K562 (cell line): Measurements from ENCODE around the gene PDIA5. TPM values are rescaled to one million over a fixed set of nuclear protein-coding genes. Genes with fewer than 3 reads are reported as not detected.

ENCODE experiments used
- ATAC-seq: fragments of 200-7000 bp; cut with Tn5 transposase; 3 replicates; pipeline ENCODE4 v1.9.1; 2020; ENCODE audit warnings: moderate library complexity
- BruUV-seq: library from RNA; stranded (reverse); fragments of 400-500 nt; replicated peaks from 2 replicates; lab custom pipeline; 2021; lab: Mats Ljungman, UMichigan
- CTCF ChIA-PET: fragments of 300-600 bp; formaldehyde crosslinking; extraction: SDS; loops from one replicate; lab custom pipeline; 2021; ENCODE audit warnings: low intra/inter-chr PET ratio; lab: Yijun Ruan, JAX
- POLR2A ChIA-PET: fragments of 300-600, 350-650 bp; sonication (Branson Sonifier 250); formaldehyde crosslinking; extraction: SDS; loops from one replicate; lab custom pipeline; 2021; ENCODE audit warnings: antibody characterized with exemption, inconsistent platforms; lab: Yijun Ruan, JAX
- DNase-seq, 4 experiments: peaks; one replicate each; pipeline versions ENCODE4 v3.0.0 to v3.0.0-alpha.2; 2011 to 2018; ENCODE audit warnings: low spot score in 3 of 4, mixed read lengths in 3 of 4; ENCODE audit errors: extremely low read depth in 1 of 4
- FAIRE-seq: peaks from 2 replicates; lab custom pipeline; 2011; peaks lifted over from hg19 to GRCh38; lab: Jason Lieb, UNC
- H2AFZ ChIP-seq: 2 replicates; pipeline ENCODE4 v1.6.0; 2011; ENCODE audit warnings: low read depth, low read length, control low read depth, inconsistent platforms
- H3K27ac ChIP-seq: fragments of 200-600 bp; 3 replicates; pipeline ENCODE4 v1.8.0; 2011; ENCODE audit warnings: low read depth, mild to moderate bottlenecking, control low read depth, inconsistent platforms, low read length, moderate library complexity, mixed read lengths; ENCODE audit errors: extremely low read depth
- H3K27me3 ChIP-seq, 2 experiments: fragments of 300-600 bp in 1 of 2; 2 replicates in 1 of 2; 3 replicates in 1 of 2; pipeline versions ENCODE4 v1.6.0 to v1.8.0; 2011; ENCODE audit warnings: inconsistent platforms in 2 of 2, low read length in 2 of 2, mild to moderate bottlenecking in 1 of 2, mixed read lengths in 1 of 2, moderate library complexity in 1 of 2; ENCODE audit not compliant: control insufficient read depth in 2 of 2, insufficient read depth in 2 of 2
- H3K36me3 ChIP-seq: fragments of 300-600 bp; 3 replicates; pipeline ENCODE4 v1.8.0; 2011; ENCODE audit warnings: mild to moderate bottlenecking, low read length, inconsistent platforms; ENCODE audit not compliant: control insufficient read depth, insufficient read depth
- H3K4me1 ChIP-seq, 2 experiments: fragments of 200-600 bp in 1 of 2; replicated peaks in 1 of 2; 2 replicates in 1 of 2; 3 replicates in 1 of 2; pipeline versions ENCODE4 v1.5.1 to v1.8.0; 2011; ENCODE audit warnings: inconsistent platforms in 2 of 2, low read length in 2 of 2, mild to moderate bottlenecking in 1 of 2, mixed read lengths in 1 of 2, moderate library complexity in 1 of 2; ENCODE audit not compliant: control insufficient read depth in 2 of 2, insufficient read depth in 2 of 2
- H3K4me2 ChIP-seq: 2 replicates; pipeline ENCODE4 v1.6.1; 2011; ENCODE audit warnings: low read length, control low read depth, inconsistent platforms, mixed read lengths; ENCODE audit not compliant: insufficient read depth
- H3K4me3 ChIP-seq: fragments of 200-600 bp; sonication (generic), shearing (Covaris generic); 2 replicates; pipeline ENCODE4 v1.5.1; 2016; ENCODE audit warnings: control low read depth, inconsistent platforms
- H3K79me2 ChIP-seq: fragments of 200-600 bp; 3 replicates; pipeline ENCODE4 v1.8.0; 2011; ENCODE audit warnings: low read length, inconsistent platforms; ENCODE audit not compliant: control insufficient read depth, insufficient read depth
- H3K9ac ChIP-seq, 2 experiments: 2 replicates each; pipeline versions ENCODE4 v1.6.0 to v1.6.1; 2011; ENCODE audit warnings: low read depth in 2 of 2, low read length in 2 of 2, control low read depth in 1 of 2, inconsistent platforms in 1 of 2, mild to moderate bottlenecking in 1 of 2, mixed read lengths in 1 of 2; ENCODE audit not compliant: insufficient read depth in 1 of 2
- H3K9me1 ChIP-seq: one replicate; pipeline ENCODE4 v1.6.0; 2011; ENCODE audit warnings: inconsistent platforms, mild to moderate bottlenecking, low read length, moderate library complexity; ENCODE audit not compliant: control insufficient read depth, insufficient read depth
- H3K9me3 ChIP-seq: replicated peaks from 2 replicates; pipeline ENCODE4 v1.5.1; 2011; ENCODE audit warnings: low read depth, low read length, inconsistent platforms; ENCODE audit not compliant: control insufficient read depth, insufficient read depth
- H4K20me1 ChIP-seq: replicated peaks from 2 replicates; pipeline ENCODE4 v1.6.1; 2011; ENCODE audit warnings: low read length, inconsistent platforms, mixed read lengths; ENCODE audit not compliant: control insufficient read depth, insufficient read depth
- AFF1 ChIP-seq, 2 experiments: fragments of 450-650 bp; IDR thresholded peaks; 2 replicates each; pipeline ENCODE4 v1.6.1; 2018; ENCODE audit warnings: mild to moderate bottlenecking in 2 of 2, low read depth in 1 of 2; ENCODE audit not compliant: partially characterized antibody in 2 of 2
- ATF3 ChIP-seq, 2 experiments: fragments of 450-650 bp in 1 of 2; sonication (generic) in 1 of 2; formaldehyde crosslinking in 1 of 2; IDR thresholded peaks in 1 of 2; conservative IDR thresholded peaks in 1 of 2; 2 replicates each; pipeline versions ENCODE4 v1.6.1 to v1.8.1; 2016 to 2023; ENCODE audit warnings: mild to moderate bottlenecking in 2 of 2, moderate library complexity in 2 of 2, inconsistent platforms in 1 of 2, missing genetic modification reagents in 1 of 2
- C11orf30 ChIP-seq: fragments of 450-650 bp; IDR thresholded peaks from 2 replicates; pipeline ENCODE4 v1.6.1; 2016; ENCODE audit warnings: low read depth, mild to moderate bottlenecking
- CEBPB ChIP-seq: fragments of 450-650 bp; IDR thresholded peaks from 2 replicates; pipeline ENCODE4 v1.6.1; 2016; ENCODE audit warnings: missing genetic modification characterization, missing compliant biosample characterization
- CEBPG ChIP-seq, 3 experiments: fragments of 200-800 bp in 1 of 3; sonication (Bioruptor generic) in 1 of 3; sonication (generic) in 1 of 3; formaldehyde crosslinking in 1 of 3; IDR thresholded peaks in 2 of 3; conservative IDR thresholded peaks in 1 of 3; 2 replicates each; pipeline versions ENCODE4 v1.6.1 to v1.8.0; 2016 to 2022; ENCODE audit warnings: missing compliant biosample characterization in 2 of 3, missing genetic modification characterization in 2 of 3, mild to moderate bottlenecking in 1 of 3, missing genetic modification reagents in 1 of 3
- GABPA ChIP-seq: fragments of 200-800 bp; sonication (Bioruptor generic); conservative IDR thresholded peaks from 2 replicates; pipeline ENCODE4 v1.6.1; 2016; ENCODE audit warnings: low read depth, missing genetic modification characterization, missing compliant biosample characterization
- GATAD2B ChIP-seq: fragments of 450-650 bp; IDR thresholded peaks from 2 replicates; pipeline ENCODE4 v1.6.1; 2017; ENCODE audit warnings: mild to moderate bottlenecking, borderline replicate concordance
- KDM4B ChIP-seq, 2 experiments: fragments of 450-650 bp in 1 of 2; sonication (generic) in 1 of 2; IDR thresholded peaks; 2 replicates each; pipeline ENCODE4 v1.6.1; 2016 to 2017; ENCODE audit warnings: borderline replicate concordance in 2 of 2, antibody characterized with exemption in 1 of 2, low read depth in 1 of 2, mild to moderate bottlenecking in 1 of 2
- MAFG ChIP-seq: fragments of 450-650 bp; conservative IDR thresholded peaks from 2 replicates; pipeline ENCODE4 v1.6.1; 2016; ENCODE audit warnings: missing genetic modification characterization, missing compliant biosample characterization
- NEUROD1 ChIP-seq: fragments of 150-350 bp; IDR thresholded peaks from 2 replicates; pipeline ENCODE4 v1.6.1; 2014; ENCODE audit warnings: borderline replicate concordance, low read length, low read depth; ENCODE audit not compliant: partially characterized antibody
- NFXL1 ChIP-seq: fragments of 450-650 bp; formaldehyde crosslinking; IDR thresholded peaks from 2 replicates; pipeline ENCODE4 v1.4.0; 2021; ENCODE audit warnings: mild to moderate bottlenecking
- RUNX1 ChIP-seq: sonication (generic); IDR thresholded peaks from 2 replicates; pipeline ENCODE4 v1.6.1; 2016; ENCODE audit warnings: antibody characterized with exemption, low read depth
- SREBF2 ChIP-seq: sonication (generic); formaldehyde crosslinking; IDR thresholded peaks from 2 replicates; pipeline ENCODE4 v1.4.0; 2020; ENCODE audit warnings: mild to moderate bottlenecking, missing genetic modification reagents
- SRSF7 ChIP-seq: fragments of 200-400 bp; formaldehyde crosslinking; optimal IDR thresholded peaks from 2 replicates; pipeline ENCODE3; 2017; ENCODE audit warnings: mild to moderate bottlenecking, low read depth, low read length
- TFAM ChIP-seq: fragments of 250-450 bp; sonication (Bioruptor Pico); conservative IDR thresholded peaks from 2 replicates; pipeline ENCODE4 v1.5.0; 2021; ENCODE audit warnings: mild to moderate bottlenecking, moderate library complexity
- TRIM24 ChIP-seq, 2 experiments: fragments of 450-650 bp; IDR thresholded peaks; 2 replicates each; pipeline ENCODE4 v1.6.1; 2016
- ZNF282 ChIP-seq: sonication (generic); formaldehyde crosslinking; IDR thresholded peaks from 2 replicates; pipeline ENCODE4 v1.8.1; 2023; ENCODE audit warnings: missing genetic modification reagents
- ZNF696 ChIP-seq: fragments of 250-450 bp; sonication (Bioruptor Pico); conservative IDR thresholded peaks from 2 replicates; pipeline ENCODE4 v1.4.0; 2020; ENCODE audit warnings: mild to moderate bottlenecking, moderate library complexity
- ZNF766 ChIP-seq: fragments of 200-800 bp; sonication (Bioruptor generic); conservative IDR thresholded peaks from 2 replicates; pipeline ENCODE4 v1.6.1; 2016; ENCODE audit warnings: missing genetic modification characterization, missing compliant biosample characterization
- WGBS: fragments of 100-300 bp; shearing (Covaris generic); methylation state at CpG from one replicate; pipeline ENCODE4 v1.1.6; 2016; ENCODE audit warnings: low coverage, mixed read lengths; ENCODE audit not compliant: insufficient coverage; ENCODE audit errors: missing lambda C conversion rate; 5-methylcytosine and 5-hydroxymethylcytosine counted together
- in situ Hi-C: fragments of 300-500 bp; cut with MboI; formaldehyde crosslinking; loops from 4 replicates; pipeline ENCODE4 v1.15.0; 2018; ENCODE audit warnings: inconsistent platforms, mixed read lengths
- intact Hi-C: fragments of 100-400 bp; cut with micrococcal nuclease; formaldehyde crosslinking; loops from 2 replicates; pipeline ENCODE4 v1.14.2; 2022
- polyA plus RNA-seq, 8 experiments: library from polyadenylated mRNA; depleted of rRNA in 4 of 8; stranded (reverse) in 5 of 8; unstranded in 3 of 8; fragments of >200 nt; fragmentation: Nextera tagmentation in 2 of 8; fragmentation: Illumina TruSeq in 1 of 8; extraction: Ambion mirVana in 2 of 8; extraction: Trizol in 1 of 8; gene quantifications; 2 replicates each; pipeline versions ENCODE4 v1.2.1 to v1.2.3, GENCODE V29; 2011 to 2014; ENCODE audit warnings: inconsistent platforms in 1 of 8, missing spikeins in 1 of 8
- total RNA-seq, 7 experiments: library from RNA; depleted of rRNA in 6 of 7; stranded (reverse); fragments of >200 nt in 6 of 7; fragmentation: Illumina TruSeq in 2 of 7; extraction: Trizol in 2 of 7; gene quantifications; 2 replicates each; pipeline versions ENCODE4 v1.2.1 to v1.2.3, GENCODE V29; 2011 to 2021; ENCODE audit warnings: low replicate concordance in 1 of 7

Gene PDIA5
- total and polyA plus RNA-seq, 9 of the 15 experiments (the other 6 are each of a cell fraction or from before 2014, with no cell fraction given): 3.4 to 31.8 (median 19.6) TPM

- ChIA-PET CTCF (no interaction called here), POLR2A (no interaction called here)
- TF ChIP-seq MAFG (no peak), NEUROD1 (no peak), ZNF696 (CRISPR knock-in tag) (no peak), RUNX1 (no peak), SREBF2 (CRISPR knock-in tag) (no peak), TFAM (CRISPR knock-in tag) (no peak), ZNF766 (CRISPR knock-in tag) (no peak), GABPA (tag) (no peak), NFXL1 (CRISPR knock-in tag) (no peak), GATAD2B (no peak), CEBPB (tag) (peak; percentile 25; the same call in 1 of the 2 replicates), ZNF282 (CRISPR knock-in tag) (no peak), KDM4B (IDR thresholded peaks at IDR 0.05; ENCODE audit: borderline replicate concordance in 2 of 2, low read depth in 1 of 2) (no peak), TRIM24 (IDR thresholded peaks at IDR 0.05) (peak; percentile 91), AFF1 (IDR thresholded peaks at IDR 0.05; ENCODE audit: low read depth in 1 of 2, partially characterized antibody in 2 of 2) (peak in 1 of 2 experiments; percentile 90), CEBPG (CRISPR knock-in tag; IDR thresholded peaks at IDR 0.05) (no peak), CEBPG (tag; conservative IDR thresholded peaks at IDR 0.05 in 1 of 2, IDR thresholded peaks at IDR 0.05 in 1 of 2) (0 out of 4 replicates have a peak, but pooled peaks of 1 of the 2 experiments have one; percentile 26), C11orf30 (no peak), ATF3 (IDR thresholded peaks at IDR 0.05) (peak; percentile 75), ATF3 (CRISPR knock-in tag; conservative IDR thresholded peaks at IDR 0.05) (no peak), SRSF7 (no peak)
Measured at GRCh38 chr3:123198372-123198771, 131.5 kb downstream of the PDIA5 start.

More at GRCh38 chr3:123198372-123198771, 131.5 kb downstream of the PDIA5 start:
- peaks cover 16% of the 10 kb centered on the region for H3K79me2 ChIP-seq
- intact Hi-C loops: no loop called here
- in situ Hi-C loops: no loop called here
- FAIRE-seq (no peak), ATAC-seq (no peak), DNase-seq (no peak)
- H3K27me3 ChIP-seq: no peaks in the 10 kb centered on the region
- H3K27ac ChIP-seq: no peak overlapping the region
- H3K4me1 ChIP-seq: peaks cover 0 to 10% of the 10 kb centered on the region in 2 experiments; a peak in 4 of 5 replicates
- no peaks in the 10 kb centered on the region for H3K9me3 ChIP-seq
- no peak overlapping the region for H3K9ac ChIP-seq
- 0 out of 2 replicates have a peak, but pooled peaks cover 3% of the 10 kb centered on the region for H4K20me1 ChIP-seq
- H3K4me3 ChIP-seq: no peak overlapping the region
- WGBS: 40% methylated on average over 1 of the region's 1 CpG
- H2AFZ ChIP-seq: no peak overlapping the region
- no peak overlapping the region for H3K4me2 ChIP-seq
- BruUV-seq: no TSS peak
- H3K36me3 ChIP-seq: no peaks in the 10 kb centered on the region
- H3K9me1 ChIP-seq: no peaks in the 10 kb centered on the region
